ENCODE results near the gene RNF227. TPM values are rescaled to one million over a fixed set of nuclear protein-coding genes. Genes with fewer than 3 reads are reported as not detected.

RNF227 gene
- total RNA-seq, 1 experiment from 2014 or later: 5.0 TPM

Other genes with a start within 250 kb of the RNF227 start
- 9.2 and 11.1 TPM in 2 replicates for gene TP53, start 228.8 kb downstream of the RNF227 start, total RNA-seq (2022)
- gene WRAP53, start 227.8 kb downstream of the RNF227 start, total RNA-seq (2022): 13.6 and 15.2 TPM in 2 replicates
- gene EFNB3, start 211.1 kb downstream of the RNF227 start, total RNA-seq (2022): 4.1 and 5.1 TPM in 2 replicates
- gene DNAH2, start 198.5 kb downstream of the RNF227 start, total RNA-seq (2022): 1.9 and 2.8 TPM in 2 replicates
- 27.4 and 27.9 TPM in 2 replicates for gene KDM6B, start 82.1 kb downstream of the RNF227 start, total RNA-seq (2022)
- 2.5 and 3.2 TPM in 2 replicates for gene TMEM88, start 61.2 kb downstream of the RNF227 start, total RNA-seq (2022)
- 20.9 and 27.4 TPM in 2 replicates for gene NAA38, start 58.7 kb downstream of the RNF227 start, total RNA-seq (2022)
- 6.1 and 7.3 TPM in 2 replicates for gene CYB5D1, start 58.3 kb downstream of the RNF227 start, total RNA-seq (2022)
- gene CHD3, start 27.5 kb downstream of the RNF227 start, total RNA-seq (2022): 27.9 and 34.7 TPM in 2 replicates
- gene KCNAB3, start 13.6 kb upstream of the RNF227 start, total RNA-seq (2022): 1.2 and 2.0 TPM in 2 replicates
- 75.5 and 96.2 TPM in 2 replicates for gene TRAPPC1, start 15.7 kb upstream of the RNF227 start, total RNA-seq (2022)
- gene CNTROB, start 15.9 kb upstream of the RNF227 start, total RNA-seq (2022): 22.6 and 24.2 TPM in 2 replicates
- 0.74 and 1.7 TPM in 2 replicates for gene GUCY2D, start 86.3 kb upstream of the RNF227 start, total RNA-seq (2022)
- not detected in 2 replicates for gene ALOX15B, start 122.8 kb upstream of the RNF227 start, total RNA-seq (2022)
- gene ALOX12B, start 171.4 kb upstream of the RNF227 start, total RNA-seq (2022): 0.34 and 0.39 TPM in 2 replicates
- not detected in 2 replicates for gene ALOXE3, start 202.2 kb upstream of the RNF227 start, total RNA-seq (2022)
- not detected in 2 replicates for gene HES7, start 207.8 kb upstream of the RNF227 start, total RNA-seq (2022)
- 10.6 and 10.8 TPM in 2 replicates for gene PER1, start 236.1 kb upstream of the RNF227 start, total RNA-seq (2022)
- gene VAMP2, start 246.7 kb upstream of the RNF227 start, total RNA-seq (2022): 10.5 and 12.2 TPM in 2 replicates